ENCODE data around the gene CCDC181. TPM values are rescaled to one million over a fixed set of nuclear protein-coding genes. Genes with fewer than 3 reads are reported as not detected.

Gene CCDC181
- total RNA-seq, 1 experiment from 2014 or later: 0.39 TPM

GRCh38 chr1:169387399-169387798 is 39.9 kb downstream of the CCDC181 start:
- intact Hi-C loops (cut with micrococcal nuclease; ENCODE audit: unreplicated experiment): no loop called here
- TSS peak; percentile 27 for BruUV-seq (replicated peaks)

DNA sequence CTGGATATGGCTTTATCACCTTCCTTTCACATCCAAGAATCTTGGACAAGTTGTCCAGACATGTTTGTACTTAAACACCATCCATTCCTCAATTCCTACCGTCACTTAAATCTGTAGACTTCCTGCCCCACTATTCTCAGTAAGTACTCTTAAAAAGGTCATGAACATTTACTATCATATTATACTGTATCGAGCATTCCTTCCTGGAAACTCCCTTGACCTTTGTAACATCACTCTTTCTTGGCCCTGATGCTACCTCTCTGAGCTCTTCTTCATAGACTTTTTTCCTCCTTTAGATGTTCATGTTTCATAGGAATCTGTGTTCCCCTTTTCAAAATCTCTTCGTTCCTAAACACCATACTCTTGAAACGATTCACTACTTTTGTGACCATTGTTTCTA is 43.8 kb downstream of the CCDC181 start:
- TF ChIP-seq, protein P1, sequence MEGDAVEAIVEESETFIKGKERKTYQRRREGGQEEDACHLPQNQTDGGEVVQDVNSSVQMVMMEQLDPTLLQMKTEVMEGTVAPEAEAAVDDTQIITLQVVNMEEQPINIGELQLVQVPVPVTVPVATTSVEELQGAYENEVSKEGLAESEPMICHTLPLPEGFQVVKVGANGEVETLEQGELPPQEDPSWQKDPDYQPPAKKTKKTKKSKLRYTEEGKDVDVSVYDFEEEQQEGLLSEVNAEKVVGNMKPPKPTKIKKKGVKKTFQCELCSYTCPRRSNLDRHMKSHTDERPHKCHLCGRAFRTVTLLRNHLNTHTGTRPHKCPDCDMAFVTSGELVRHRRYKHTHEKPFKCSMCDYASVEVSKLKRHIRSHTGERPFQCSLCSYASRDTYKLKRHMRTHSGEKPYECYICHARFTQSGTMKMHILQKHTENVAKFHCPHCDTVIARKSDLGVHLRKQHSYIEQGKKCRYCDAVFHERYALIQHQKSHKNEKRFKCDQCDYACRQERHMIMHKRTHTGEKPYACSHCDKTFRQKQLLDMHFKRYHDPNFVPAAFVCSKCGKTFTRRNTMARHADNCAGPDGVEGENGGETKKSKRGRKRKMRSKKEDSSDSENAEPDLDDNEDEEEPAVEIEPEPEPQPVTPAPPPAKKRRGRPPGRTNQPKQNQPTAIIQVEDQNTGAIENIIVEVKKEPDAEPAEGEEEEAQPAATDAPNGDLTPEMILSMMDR (IDR thresholded peaks at IDR 0.05): no peak
- TF ChIP-seq POLR2AphosphoS5 (IDR thresholded peaks at IDR 0.05; ENCODE audit: low read depth, low read length): no peak
- no peak for TF ChIP-seq TCF7L2 (IDR thresholded peaks at IDR 0.05; ENCODE audit: low read depth, low read length)
- TF ChIP-seq SIN3A (IDR thresholded peaks at IDR 0.05; ENCODE audit: borderline replicate concordance, insufficient read depth, low read depth, low read length): no peak
- TF ChIP-seq, protein P2, sequence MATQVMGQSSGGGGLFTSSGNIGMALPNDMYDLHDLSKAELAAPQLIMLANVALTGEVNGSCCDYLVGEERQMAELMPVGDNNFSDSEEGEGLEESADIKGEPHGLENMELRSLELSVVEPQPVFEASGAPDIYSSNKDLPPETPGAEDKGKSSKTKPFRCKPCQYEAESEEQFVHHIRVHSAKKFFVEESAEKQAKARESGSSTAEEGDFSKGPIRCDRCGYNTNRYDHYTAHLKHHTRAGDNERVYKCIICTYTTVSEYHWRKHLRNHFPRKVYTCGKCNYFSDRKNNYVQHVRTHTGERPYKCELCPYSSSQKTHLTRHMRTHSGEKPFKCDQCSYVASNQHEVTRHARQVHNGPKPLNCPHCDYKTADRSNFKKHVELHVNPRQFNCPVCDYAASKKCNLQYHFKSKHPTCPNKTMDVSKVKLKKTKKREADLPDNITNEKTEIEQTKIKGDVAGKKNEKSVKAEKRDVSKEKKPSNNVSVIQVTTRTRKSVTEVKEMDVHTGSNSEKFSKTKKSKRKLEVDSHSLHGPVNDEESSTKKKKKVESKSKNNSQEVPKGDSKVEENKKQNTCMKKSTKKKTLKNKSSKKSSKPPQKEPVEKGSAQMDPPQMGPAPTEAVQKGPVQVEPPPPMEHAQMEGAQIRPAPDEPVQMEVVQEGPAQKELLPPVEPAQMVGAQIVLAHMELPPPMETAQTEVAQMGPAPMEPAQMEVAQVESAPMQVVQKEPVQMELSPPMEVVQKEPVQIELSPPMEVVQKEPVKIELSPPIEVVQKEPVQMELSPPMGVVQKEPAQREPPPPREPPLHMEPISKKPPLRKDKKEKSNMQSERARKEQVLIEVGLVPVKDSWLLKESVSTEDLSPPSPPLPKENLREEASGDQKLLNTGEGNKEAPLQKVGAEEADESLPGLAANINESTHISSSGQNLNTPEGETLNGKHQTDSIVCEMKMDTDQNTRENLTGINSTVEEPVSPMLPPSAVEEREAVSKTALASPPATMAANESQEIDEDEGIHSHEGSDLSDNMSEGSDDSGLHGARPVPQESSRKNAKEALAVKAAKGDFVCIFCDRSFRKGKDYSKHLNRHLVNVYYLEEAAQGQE (IDR thresholded peaks at IDR 0.05; ENCODE audit: insufficient read depth in 1 of 2, low read depth in 2 of 2, low read length in 1 of 2): no peak
- ChIA-PET CTCF (no interaction called here), POLR2A (no interaction called here)
- H3K9me3 ChIP-seq (ENCODE audit: control insufficient read depth, insufficient read depth, low read depth, low read length): no peaks in the 10 kb centered on the region
- peaks cover 44% of the 10 kb centered on the region for H3K36me3 ChIP-seq (ENCODE audit: control insufficient read depth, insufficient read depth, low read length)
- no peaks in the 10 kb centered on the region for H3K4me1 ChIP-seq (ENCODE audit: control insufficient read depth, insufficient read depth, low read length)
- no peak for ATAC-seq
- no peak overlapping the region for H3K27ac ChIP-seq (ENCODE audit: low read length)
- in situ Hi-C loops (cut with HindIII; ENCODE audit: low pct_unique_long_range_greater_than_20kb, low sequenced_read_pairs): no loop called here
- no peak for DNase-seq (ENCODE audit: low read depth, low spot score)
- no peak overlapping the region for H3K4me3 ChIP-seq (ENCODE audit: low read depth in 2 of 2, low read length in 2 of 2)
- H3K27me3 ChIP-seq (ENCODE audit: control insufficient read depth, insufficient read depth, low read length): no peaks in the 10 kb centered on the region
- BruUV-seq (replicated peaks): no TSS peak
- intact Hi-C loops (cut with micrococcal nuclease; ENCODE audit: unreplicated experiment): no loop called here

More at GRCh38 chr1:169387399-169387798, 39.9 kb downstream of the CCDC181 start:
- ChIA-PET POLR2A (no interaction called here), CTCF (no interaction called here)
- Histone ChIP-seq H3K9me3 (ENCODE audit: control insufficient read depth, insufficient read depth, low read depth, low read length) (no peaks in the 10 kb centered on the region), H3K4me1 (ENCODE audit: control insufficient read depth, insufficient read depth, low read length) (no peaks in the 10 kb centered on the region), H3K4me3 (ENCODE audit: low read depth in 2 of 2, low read length in 2 of 2) (no peak overlapping the region), H3K27me3 (ENCODE audit: control insufficient read depth, insufficient read depth, low read length) (no peaks in the 10 kb centered on the region), H3K27ac (ENCODE audit: low read length) (no peak overlapping the region), H3K36me3 (ENCODE audit: control insufficient read depth, insufficient read depth, low read length) (peaks cover 26% of the 10 kb centered on the region)
- in situ Hi-C loops (cut with HindIII; ENCODE audit: low pct_unique_long_range_greater_than_20kb, low sequenced_read_pairs): no loop called here
- TF ChIP-seq TCF7L2 (IDR thresholded peaks at IDR 0.05; ENCODE audit: low read depth, low read length): no peak
- TF ChIP-seq SIN3A (IDR thresholded peaks at IDR 0.05; ENCODE audit: borderline replicate concordance, insufficient read depth, low read depth, low read length): no peak
- TF ChIP-seq, protein P2 (IDR thresholded peaks at IDR 0.05; ENCODE audit: insufficient read depth in 1 of 2, low read depth in 2 of 2, low read length in 1 of 2): no peak
- TF ChIP-seq, protein P1 (IDR thresholded peaks at IDR 0.05): no peak
- TF ChIP-seq POLR2AphosphoS5 (IDR thresholded peaks at IDR 0.05; ENCODE audit: low read depth, low read length): no peak
- DNase-seq (ENCODE audit: low read depth, low spot score) (no peak), ATAC-seq (no peak)

Measured in Panc1 (cell line).